Measurements from ENCODE around the gene KCNK18.

The KCNK18 gene

GRCh38 chr10:117170244-117170643, 27.0 kb upstream of the KCNK18 start:
- in situ Hi-C loops (cut with HindIII; ENCODE audit: low sequenced_read_pairs), result no loop called here
- DNase-seq (ENCODE audit: low read depth, low spot score), result no peak
- no peak for TF ChIP-seq CTCF (IDR thresholded peaks at IDR 0.05; ENCODE audit: low read depth, low read length)
- H3K4me3 ChIP-seq (ENCODE audit: low read depth, low read length), result no peak overlapping the region

GRCh38 chr10:117174439-117175214, 22.7 kb upstream of the KCNK18 start:
- DNase-seq (ENCODE audit: low read depth, low spot score), result peak; percentile 74
- H3K4me3 ChIP-seq (ENCODE audit: low read depth, low read length), result peak overlapping the region; percentile 27
- in situ Hi-C loops (cut with HindIII; ENCODE audit: low sequenced_read_pairs), result no loop called here
- peak; percentile 91 for TF ChIP-seq CTCF (IDR thresholded peaks at IDR 0.05; ENCODE audit: low read depth, low read length)

- H3K4me3 ChIP-seq (ENCODE audit: low read depth, low read length), result peak overlapping the region; percentile 27
- TF ChIP-seq CTCF (IDR thresholded peaks at IDR 0.05; ENCODE audit: low read depth, low read length), result no peak
- no peak for DNase-seq (ENCODE audit: low read depth, low spot score)
- in situ Hi-C loops (cut with HindIII; ENCODE audit: low sequenced_read_pairs), result no loop called here
Measured at GRCh38 chr10:117175215-117175900, 21.9 kb upstream of the KCNK18 start.

GRCh38 chr10:117175901-117176534, 21.3 kb upstream of the KCNK18 start:
- peak; percentile 82 for TF ChIP-seq CTCF (IDR thresholded peaks at IDR 0.05; ENCODE audit: low read depth, low read length)
- DNase-seq (ENCODE audit: low read depth, low spot score), result peak; percentile 72
- H3K4me3 ChIP-seq (ENCODE audit: low read depth, low read length), result peak overlapping the region; percentile 27
- in situ Hi-C loops (cut with HindIII; ENCODE audit: low sequenced_read_pairs), result no loop called here

GRCh38 chr10:117178190-117178589, 19.1 kb upstream of the KCNK18 start:
- no peak for TF ChIP-seq CTCF (IDR thresholded peaks at IDR 0.05; ENCODE audit: low read depth, low read length)
- H3K4me3 ChIP-seq (ENCODE audit: low read depth, low read length), result no peak overlapping the region
- no peak for DNase-seq (ENCODE audit: low read depth, low spot score)
- in situ Hi-C loops (cut with HindIII; ENCODE audit: low sequenced_read_pairs), result no loop called here

GRCh38 chr10:117184296-117184695, 13.0 kb upstream of the KCNK18 start:
- in situ Hi-C loops (cut with HindIII; ENCODE audit: low sequenced_read_pairs), result no loop called here
- no peak overlapping the region for H3K4me3 ChIP-seq (ENCODE audit: low read depth, low read length)
- no peak for DNase-seq (ENCODE audit: low read depth, low spot score)
- TF ChIP-seq CTCF (IDR thresholded peaks at IDR 0.05; ENCODE audit: low read depth, low read length), result no peak

All from astrocyte of the spinal cord (primary cell).